Parathyroid adenoma (tissue), 2 donors: ENCODE data around the gene HBS1L.

Experiments used
- H2AFZ ChIP-seq: fragments of 300-600 bp; sonication (generic); one replicate; pipeline ENCODE4 v1.7.0; 2017; ENCODE audit warnings: antibody characterized with exemption, mild to moderate bottlenecking
- H3K27ac ChIP-seq: fragments of 300-600 bp; sonication (generic); one replicate; pipeline ENCODE4 v1.7.0; 2017
- H3K27me3 ChIP-seq: fragments of 300-600 bp; sonication (generic); one replicate; pipeline ENCODE4 v1.7.0; 2017; ENCODE audit warnings: low read length; ENCODE audit not compliant: control insufficient read depth, insufficient read depth
- H3K36me3 ChIP-seq: fragments of 300-600 bp; sonication (generic); one replicate; pipeline ENCODE4 v1.7.0; 2017; ENCODE audit warnings: low read length; ENCODE audit not compliant: control insufficient read depth, insufficient read depth
- H3K4me1 ChIP-seq: fragments of 300-600 bp; sonication (generic); one replicate; pipeline ENCODE4 v1.7.0; 2017; ENCODE audit warnings: control low read depth
- H3K4me2 ChIP-seq: fragments of 300-600 bp; sonication (generic); one replicate; pipeline ENCODE4 v1.7.0; 2017; ENCODE audit warnings: low read length
- H3K4me3 ChIP-seq: fragments of 300-600 bp; sonication (generic); one replicate; pipeline ENCODE4 v1.7.0; 2017; ENCODE audit warnings: low read depth, low read length
- H3K79me2 ChIP-seq: fragments of 300-600 bp; sonication (generic); one replicate; pipeline ENCODE4 v1.7.0; 2017; ENCODE audit warnings: control low read depth
- H3K9ac ChIP-seq: fragments of 300-600 bp; sonication (generic); one replicate; pipeline ENCODE4 v1.7.0; 2017; ENCODE audit warnings: mild to moderate bottlenecking
- H3K9me3 ChIP-seq: fragments of 300-600 bp; sonication (generic); one replicate; pipeline ENCODE4 v1.7.0; 2017; ENCODE audit warnings: low read length; ENCODE audit not compliant: control insufficient read depth
- TF ChIP-seq, protein P1 (sequence below): fragments of 300-600 bp; sonication (generic); IDR thresholded peaks from one replicate; pipeline ENCODE4 v1.7.0; 2017; ENCODE audit warnings: antibody characterized with exemption, mild to moderate bottlenecking
- donor health status: primary hyperparathyroidism.

Gene HBS1L

GRCh38 chr6:135038335-135038734 lies 16.3 kb downstream of the HBS1L start:
- no peaks in the 10 kb centered on the region for H3K4me1 ChIP-seq
- peaks cover 7% of the 10 kb centered on the region for H3K79me2 ChIP-seq
- H3K4me2 ChIP-seq = no peak overlapping the region
- H3K27me3 ChIP-seq = no peaks in the 10 kb centered on the region
- no peak overlapping the region for H3K27ac ChIP-seq
- no peak overlapping the region for H3K4me3 ChIP-seq
- no peak overlapping the region for H3K9ac ChIP-seq
- H3K9me3 ChIP-seq = no peaks in the 10 kb centered on the region
- TF ChIP-seq, protein P1, sequence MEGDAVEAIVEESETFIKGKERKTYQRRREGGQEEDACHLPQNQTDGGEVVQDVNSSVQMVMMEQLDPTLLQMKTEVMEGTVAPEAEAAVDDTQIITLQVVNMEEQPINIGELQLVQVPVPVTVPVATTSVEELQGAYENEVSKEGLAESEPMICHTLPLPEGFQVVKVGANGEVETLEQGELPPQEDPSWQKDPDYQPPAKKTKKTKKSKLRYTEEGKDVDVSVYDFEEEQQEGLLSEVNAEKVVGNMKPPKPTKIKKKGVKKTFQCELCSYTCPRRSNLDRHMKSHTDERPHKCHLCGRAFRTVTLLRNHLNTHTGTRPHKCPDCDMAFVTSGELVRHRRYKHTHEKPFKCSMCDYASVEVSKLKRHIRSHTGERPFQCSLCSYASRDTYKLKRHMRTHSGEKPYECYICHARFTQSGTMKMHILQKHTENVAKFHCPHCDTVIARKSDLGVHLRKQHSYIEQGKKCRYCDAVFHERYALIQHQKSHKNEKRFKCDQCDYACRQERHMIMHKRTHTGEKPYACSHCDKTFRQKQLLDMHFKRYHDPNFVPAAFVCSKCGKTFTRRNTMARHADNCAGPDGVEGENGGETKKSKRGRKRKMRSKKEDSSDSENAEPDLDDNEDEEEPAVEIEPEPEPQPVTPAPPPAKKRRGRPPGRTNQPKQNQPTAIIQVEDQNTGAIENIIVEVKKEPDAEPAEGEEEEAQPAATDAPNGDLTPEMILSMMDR = no peak
- no peak overlapping the region for H2AFZ ChIP-seq
- H3K36me3 ChIP-seq = no peaks in the 10 kb centered on the region

DNA sequence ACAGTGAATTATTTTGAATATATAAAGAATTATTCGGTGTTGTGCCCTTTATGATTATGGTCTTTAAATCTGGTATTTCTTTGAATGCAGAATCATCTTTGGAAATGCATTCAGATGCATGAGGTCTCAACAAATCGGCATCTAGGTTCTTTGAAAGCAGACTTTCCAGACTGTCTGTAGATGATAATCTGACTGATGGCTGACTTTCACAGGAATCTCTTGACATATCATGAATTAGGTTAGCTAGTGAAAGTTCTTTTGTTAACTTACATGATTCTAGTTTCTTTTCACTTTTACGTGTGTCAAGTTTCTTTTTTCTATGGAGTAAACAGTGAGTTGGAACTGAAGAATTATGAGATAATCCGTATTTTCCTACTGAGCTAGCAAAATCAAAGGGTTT lies 17.1 kb downstream of the HBS1L start:
- TF ChIP-seq, protein P1 = no peak
- Histone ChIP-seq H3K79me2 (peaks cover 7% of the 10 kb centered on the region), H3K9ac (no peak overlapping the region), H3K36me3 (no peaks in the 10 kb centered on the region), H3K27me3 (no peaks in the 10 kb centered on the region), H3K4me2 (no peak overlapping the region), H3K27ac (no peak overlapping the region), H2AFZ (no peak overlapping the region), H3K4me3 (no peak overlapping the region), H3K9me3 (no peaks in the 10 kb centered on the region), H3K4me1 (no peaks in the 10 kb centered on the region)

- H3K36me3 ChIP-seq = no peaks in the 10 kb centered on the region
These were observed 17.7 kb downstream of the HBS1L start for GRCh38 chr6:135036731-135037420.

DNA sequence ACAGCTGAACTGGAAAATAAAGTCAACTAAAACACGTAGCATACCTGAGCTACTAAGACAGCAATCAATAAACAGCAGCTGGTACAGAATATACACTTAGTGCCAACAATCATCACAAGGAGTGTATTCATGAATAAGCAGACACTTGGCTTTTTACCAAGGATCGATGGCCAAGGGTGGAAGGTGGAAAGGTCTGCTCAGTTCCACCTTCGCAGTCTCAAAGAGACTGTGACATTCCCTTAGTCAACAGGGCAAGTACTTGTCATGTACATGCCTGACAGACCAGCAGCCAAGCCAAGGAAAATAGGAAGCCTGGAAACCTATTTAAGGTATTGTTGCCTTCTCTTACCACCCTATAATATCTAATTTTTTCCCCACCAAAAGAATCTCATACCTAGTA lies 21.4 kb downstream of the HBS1L start:
- Histone ChIP-seq H3K27me3 (no peaks in the 10 kb centered on the region), H3K27ac (no peak overlapping the region)

More at GRCh38 chr6:135036731-135037420, 17.7 kb downstream of the HBS1L start:
- H3K4me1 ChIP-seq = no peaks in the 10 kb centered on the region
- H3K9me3 ChIP-seq = no peaks in the 10 kb centered on the region
- H3K4me3 ChIP-seq = no peak overlapping the region
- H3K27me3 ChIP-seq = no peaks in the 10 kb centered on the region
- TF ChIP-seq, protein P1 = no peak
- no peak overlapping the region for H2AFZ ChIP-seq
- H3K9ac ChIP-seq = no peak overlapping the region
- H3K27ac ChIP-seq = no peak overlapping the region
- peaks cover 7% of the 10 kb centered on the region for H3K79me2 ChIP-seq
- H3K4me2 ChIP-seq = no peak overlapping the region

More for the DNA sequence above, 21.4 kb downstream of the HBS1L start:
- TF ChIP-seq, protein P1 = no peak
- H2AFZ ChIP-seq = no peak overlapping the region
- H3K79me2 ChIP-seq = peaks cover 12% of the 10 kb centered on the region
- no peaks in the 10 kb centered on the region for H3K36me3 ChIP-seq
- no peak overlapping the region for H3K4me2 ChIP-seq
- no peak overlapping the region for H3K9ac ChIP-seq
- no peaks in the 10 kb centered on the region for H3K4me1 ChIP-seq
- H3K9me3 ChIP-seq = no peaks in the 10 kb centered on the region
- no peak overlapping the region for H3K4me3 ChIP-seq
